Measurements from ENCODE around the gene NDUFB6. TPM values are rescaled to one million over a fixed set of nuclear protein-coding genes. Genes with fewer than 3 reads are reported as not detected.

NDUFB6 gene
- total RNA-seq, 1 donor from 2014 or later = 38.4 TPM

GRCh38 chr9:32566770-32567169 lies 6.2 kb downstream of the NDUFB6 start:
- Mint-ChIP-seq H3K9me3 (no peaks in the 10 kb centered on the region), H3K27me3 (ENCODE audit: low read depth) (no peaks in the 10 kb centered on the region), H3K4me3 (no peak overlapping the region), H3K27ac (no peak overlapping the region), H3K4me1 (peaks cover 7% of the 10 kb centered on the region), H3K36me3 (peaks cover 22% of the 10 kb centered on the region)
- no peak for DNase-seq (ENCODE audit: low spot score in 2 of 2, unreplicated experiment in 2 of 2)
- TF ChIP-seq, protein P1, sequence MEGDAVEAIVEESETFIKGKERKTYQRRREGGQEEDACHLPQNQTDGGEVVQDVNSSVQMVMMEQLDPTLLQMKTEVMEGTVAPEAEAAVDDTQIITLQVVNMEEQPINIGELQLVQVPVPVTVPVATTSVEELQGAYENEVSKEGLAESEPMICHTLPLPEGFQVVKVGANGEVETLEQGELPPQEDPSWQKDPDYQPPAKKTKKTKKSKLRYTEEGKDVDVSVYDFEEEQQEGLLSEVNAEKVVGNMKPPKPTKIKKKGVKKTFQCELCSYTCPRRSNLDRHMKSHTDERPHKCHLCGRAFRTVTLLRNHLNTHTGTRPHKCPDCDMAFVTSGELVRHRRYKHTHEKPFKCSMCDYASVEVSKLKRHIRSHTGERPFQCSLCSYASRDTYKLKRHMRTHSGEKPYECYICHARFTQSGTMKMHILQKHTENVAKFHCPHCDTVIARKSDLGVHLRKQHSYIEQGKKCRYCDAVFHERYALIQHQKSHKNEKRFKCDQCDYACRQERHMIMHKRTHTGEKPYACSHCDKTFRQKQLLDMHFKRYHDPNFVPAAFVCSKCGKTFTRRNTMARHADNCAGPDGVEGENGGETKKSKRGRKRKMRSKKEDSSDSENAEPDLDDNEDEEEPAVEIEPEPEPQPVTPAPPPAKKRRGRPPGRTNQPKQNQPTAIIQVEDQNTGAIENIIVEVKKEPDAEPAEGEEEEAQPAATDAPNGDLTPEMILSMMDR (IDR thresholded peaks at IDR 0.05; ENCODE audit: unreplicated experiment) = no peak

DNA sequence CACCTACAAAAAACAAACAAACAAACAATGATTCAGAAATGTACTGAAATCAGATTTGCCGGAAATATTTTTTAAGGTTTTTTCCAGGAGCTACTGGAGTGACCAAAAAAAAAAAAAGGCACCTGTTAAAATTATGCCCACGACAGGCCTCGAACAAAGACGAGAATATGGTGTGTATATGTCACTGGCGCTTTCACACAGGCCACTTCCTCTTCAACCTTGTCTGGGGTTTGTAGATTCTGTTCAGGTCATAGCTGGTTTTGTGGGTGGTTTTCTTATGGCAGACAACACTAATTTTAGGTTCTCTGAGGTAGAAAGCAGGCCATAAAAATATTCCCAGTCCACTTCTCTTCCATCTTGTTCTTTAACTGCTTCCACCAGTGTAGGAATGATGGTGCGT lies 7.0 kb downstream of the NDUFB6 start:
- no peak for DNase-seq (ENCODE audit: low spot score in 2 of 2, unreplicated experiment in 2 of 2)
- Mint-ChIP-seq H3K27ac (no peak overlapping the region), H3K27me3 (ENCODE audit: low read depth) (no peaks in the 10 kb centered on the region), H3K4me1 (peaks cover 2% of the 10 kb centered on the region), H3K9me3 (no peaks in the 10 kb centered on the region), H3K4me3 (no peak overlapping the region), H3K36me3 (peaks cover 22% of the 10 kb centered on the region)
- TF ChIP-seq, protein P1 (IDR thresholded peaks at IDR 0.05; ENCODE audit: unreplicated experiment) = no peak

DNA sequence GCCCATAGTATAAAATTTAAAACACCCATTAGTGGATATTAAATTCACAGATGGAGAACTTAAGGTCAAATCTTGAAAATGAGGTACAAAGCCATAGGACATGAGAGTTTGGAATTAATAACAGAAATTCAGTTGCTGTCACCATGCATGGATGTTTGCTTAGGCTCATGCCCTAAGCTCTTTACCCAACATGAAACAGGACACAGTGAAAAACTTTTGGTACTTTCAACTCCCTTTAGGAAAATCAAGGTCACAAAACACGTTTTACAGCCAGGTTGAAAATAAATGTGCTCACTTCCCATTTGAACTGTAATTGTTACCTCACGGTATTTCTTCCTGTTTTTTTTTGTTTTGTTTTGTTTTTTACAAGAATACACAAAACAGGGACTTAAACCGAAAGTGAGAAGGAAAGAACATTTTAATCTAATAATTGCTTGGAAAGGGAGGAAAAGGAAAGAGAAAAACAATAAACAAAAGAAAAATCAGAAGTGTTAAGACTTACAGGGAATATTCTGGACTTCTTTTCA lies 14.5 kb downstream of the NDUFB6 start:
- no peaks in the 10 kb centered on the region for H3K27me3 Mint-ChIP-seq (ENCODE audit: low read depth)
- H3K4me3 Mint-ChIP-seq = no peak overlapping the region
- no peak for DNase-seq (ENCODE audit: low spot score in 2 of 2, unreplicated experiment in 2 of 2)
- H3K27ac Mint-ChIP-seq = no peak overlapping the region
- H3K9me3 Mint-ChIP-seq = no peaks in the 10 kb centered on the region
- H3K4me1 Mint-ChIP-seq = peaks cover 2% of the 10 kb centered on the region
- TF ChIP-seq, protein P1 (IDR thresholded peaks at IDR 0.05; ENCODE audit: unreplicated experiment) = no peak
- H3K36me3 Mint-ChIP-seq = peaks cover 3% of the 10 kb centered on the region

- no peak overlapping the region for H3K4me3 Mint-ChIP-seq
- no peaks in the 10 kb centered on the region for H3K27me3 Mint-ChIP-seq (ENCODE audit: low read depth)
- peaks cover 3% of the 10 kb centered on the region for H3K36me3 Mint-ChIP-seq
- peaks cover 14% of the 10 kb centered on the region for H3K4me1 Mint-ChIP-seq
- TF ChIP-seq, protein P1 (IDR thresholded peaks at IDR 0.05; ENCODE audit: unreplicated experiment) = no peak
- no peaks in the 10 kb centered on the region for H3K9me3 Mint-ChIP-seq
- H3K27ac Mint-ChIP-seq = no peak overlapping the region
- DNase-seq (ENCODE audit: low spot score in 2 of 2, unreplicated experiment in 2 of 2) = no peak
Observed at GRCh38 chr9:32554591-32554990, 18.4 kb downstream of the NDUFB6 start.

- peak overlapping the region; percentile 48 for H3K27ac Mint-ChIP-seq
- peaks cover 6% of the 10 kb centered on the region for H3K36me3 Mint-ChIP-seq
- peaks cover 18% of the 10 kb centered on the region for H3K4me1 Mint-ChIP-seq
- H3K27me3 Mint-ChIP-seq (ENCODE audit: low read depth) = no peaks in the 10 kb centered on the region
- H3K9me3 Mint-ChIP-seq = no peaks in the 10 kb centered on the region
- no peak for DNase-seq (ENCODE audit: low spot score in 2 of 2, unreplicated experiment in 2 of 2)
- TF ChIP-seq, protein P1 (IDR thresholded peaks at IDR 0.05; ENCODE audit: unreplicated experiment) = no peak
- peak overlapping the region; percentile 33 for H3K4me3 Mint-ChIP-seq
Observed at GRCh38 chr9:32554107-32554506, 18.9 kb downstream of the NDUFB6 start.
